SK-N-SH (cell line): ENCODE data around the gene FAM177A1.

ENCODE experiments used
- EP300 ChIP-seq, 2 experiments: IDR thresholded peaks; 2 replicates each; pipeline versions ENCODE4 v1.4.0 to v1.6.1; 2012; ENCODE audit warnings: borderline replicate concordance in 1 of 2, low read depth in 1 of 2, low read length in 1 of 2
- GATA2 ChIP-seq: sonication (generic); formaldehyde crosslinking; IDR thresholded peaks from 2 replicates; pipeline ENCODE4 v1.5.0; 2020; ENCODE audit warnings: mild to moderate bottlenecking, missing genetic modification reagents
- REST ChIP-seq: IDR thresholded peaks from 2 replicates; pipeline ENCODE4 v1.6.1; 2012; ENCODE audit warnings: mild to moderate bottlenecking, low read depth, low read length, moderate library complexity
- SMC3 ChIP-seq: IDR thresholded peaks from 2 replicates; pipeline ENCODE4 v1.6.1; 2012; ENCODE audit warnings: low read depth, low read length, improper control_type of control experiment
- TAF1 ChIP-seq: IDR thresholded peaks from 2 replicates; pipeline ENCODE4 v1.6.1; 2012; ENCODE audit warnings: low read depth, mild to moderate bottlenecking, low read length, moderate library complexity, borderline replicate concordance
- USF1 ChIP-seq: IDR thresholded peaks from 2 replicates; pipeline ENCODE4 v1.4.0; 2012; ENCODE audit warnings: low read depth, borderline replicate concordance
- YY1 ChIP-seq: IDR thresholded peaks from 2 replicates; pipeline ENCODE4 v1.4.0; 2012; ENCODE audit warnings: low read depth, mild to moderate bottlenecking
- TF ChIP-seq, protein P1 (sequence below): fragments of 200-600 bp; sonication (generic); IDR thresholded peaks from 2 replicates; pipeline ENCODE4 v1.6.1; 2017; ENCODE audit warnings: antibody characterized with exemption, mild to moderate bottlenecking, moderate library complexity
- TF ChIP-seq, protein P2 (sequence below): IDR thresholded peaks from 2 replicates; pipeline ENCODE4; 2012
- TF ChIP-seq, protein P3 (sequence below): IDR thresholded peaks from 2 replicates; pipeline ENCODE4 v1.4.0; 2012; ENCODE audit warnings: low read depth

DNA sequence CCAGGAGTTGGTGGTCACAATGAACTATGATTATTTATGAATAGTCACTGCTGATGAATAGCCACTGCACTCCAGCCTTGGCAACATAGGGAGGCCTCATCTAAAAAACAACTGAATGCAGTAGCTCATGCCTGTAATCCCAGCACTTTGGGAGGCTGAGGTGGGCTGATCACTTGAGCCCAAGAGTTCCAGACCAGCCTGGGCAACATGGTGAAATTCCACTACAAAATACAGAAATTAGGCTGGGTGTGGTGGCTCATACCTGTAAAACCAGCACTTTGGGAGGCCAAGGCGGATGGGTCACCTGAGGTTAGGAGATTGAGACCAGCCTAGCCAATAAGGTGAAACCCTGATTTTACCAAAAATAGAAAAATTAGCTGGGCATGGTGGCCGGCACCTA, 13.5 kb upstream of the FAM177A1 start:
- no peak for TF ChIP-seq YY1
- TF ChIP-seq, protein P1, sequence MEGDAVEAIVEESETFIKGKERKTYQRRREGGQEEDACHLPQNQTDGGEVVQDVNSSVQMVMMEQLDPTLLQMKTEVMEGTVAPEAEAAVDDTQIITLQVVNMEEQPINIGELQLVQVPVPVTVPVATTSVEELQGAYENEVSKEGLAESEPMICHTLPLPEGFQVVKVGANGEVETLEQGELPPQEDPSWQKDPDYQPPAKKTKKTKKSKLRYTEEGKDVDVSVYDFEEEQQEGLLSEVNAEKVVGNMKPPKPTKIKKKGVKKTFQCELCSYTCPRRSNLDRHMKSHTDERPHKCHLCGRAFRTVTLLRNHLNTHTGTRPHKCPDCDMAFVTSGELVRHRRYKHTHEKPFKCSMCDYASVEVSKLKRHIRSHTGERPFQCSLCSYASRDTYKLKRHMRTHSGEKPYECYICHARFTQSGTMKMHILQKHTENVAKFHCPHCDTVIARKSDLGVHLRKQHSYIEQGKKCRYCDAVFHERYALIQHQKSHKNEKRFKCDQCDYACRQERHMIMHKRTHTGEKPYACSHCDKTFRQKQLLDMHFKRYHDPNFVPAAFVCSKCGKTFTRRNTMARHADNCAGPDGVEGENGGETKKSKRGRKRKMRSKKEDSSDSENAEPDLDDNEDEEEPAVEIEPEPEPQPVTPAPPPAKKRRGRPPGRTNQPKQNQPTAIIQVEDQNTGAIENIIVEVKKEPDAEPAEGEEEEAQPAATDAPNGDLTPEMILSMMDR = no peak
- TF ChIP-seq TAF1 = no peak
- TF ChIP-seq, protein P2, sequence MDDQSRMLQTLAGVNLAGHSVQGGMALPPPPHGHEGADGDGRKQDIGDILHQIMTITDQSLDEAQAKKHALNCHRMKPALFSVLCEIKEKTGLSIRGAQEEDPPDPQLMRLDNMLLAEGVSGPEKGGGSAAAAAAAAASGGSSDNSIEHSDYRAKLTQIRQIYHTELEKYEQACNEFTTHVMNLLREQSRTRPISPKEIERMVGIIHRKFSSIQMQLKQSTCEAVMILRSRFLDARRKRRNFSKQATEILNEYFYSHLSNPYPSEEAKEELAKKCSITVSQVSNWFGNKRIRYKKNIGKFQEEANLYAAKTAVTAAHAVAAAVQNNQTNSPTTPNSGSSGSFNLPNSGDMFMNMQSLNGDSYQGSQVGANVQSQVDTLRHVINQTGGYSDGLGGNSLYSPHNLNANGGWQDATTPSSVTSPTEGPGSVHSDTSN = no peak
- TF ChIP-seq, protein P3, sequence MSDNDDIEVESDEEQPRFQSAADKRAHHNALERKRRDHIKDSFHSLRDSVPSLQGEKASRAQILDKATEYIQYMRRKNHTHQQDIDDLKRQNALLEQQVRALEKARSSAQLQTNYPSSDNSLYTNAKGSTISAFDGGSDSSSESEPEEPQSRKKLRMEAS = no peak
- no peak for TF ChIP-seq SMC3
- no peak for TF ChIP-seq EP300 (IDR thresholded peaks at IDR 0.05; ENCODE audit: borderline replicate concordance in 1 of 2, low read depth in 1 of 2, low read length in 1 of 2)
- no peak for TF ChIP-seq USF1
- TF ChIP-seq GATA2 (CRISPR knock-in tag) = no peak
- TF ChIP-seq REST = no peak
